Measurements from ENCODE around the gene HNRNPA1.

- no peak for TF ChIP-seq CTCF (conservative IDR thresholded peaks at IDR 0.05)
- no peak for TF ChIP-seq ZFX (IDR thresholded peaks at IDR 0.05)
Observed at GRCh38 chr12:54306925-54307741, 26.6 kb downstream of the HNRNPA1 start.
